ENCODE data around the gene DRD4.
"Not testable (repeated sequence)": the region's sequence is repeated elsewhere in the genome, so short reads cannot be mapped to it uniquely, and the experiment has no call there.

DRD4 gene

DNA sequence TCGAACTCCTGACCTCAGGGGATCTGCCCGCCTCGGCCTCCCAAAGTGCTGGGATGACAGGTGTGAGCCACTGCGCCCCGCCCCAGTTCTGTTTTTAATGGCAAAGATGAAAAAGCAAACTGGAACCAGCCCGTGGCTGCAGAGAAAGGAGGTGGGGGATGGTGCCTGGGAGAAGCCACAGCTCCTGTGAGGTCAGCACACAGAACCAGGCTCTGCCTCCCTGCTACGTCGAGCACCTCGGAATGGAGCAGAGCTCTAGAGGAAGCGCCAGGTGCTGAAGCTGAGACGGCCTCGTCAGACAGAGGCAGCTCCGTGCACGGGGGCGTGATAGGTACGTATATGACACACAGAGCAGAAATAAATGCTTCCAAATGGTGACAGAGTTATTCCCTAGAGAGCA, 8.5 kb downstream of the DRD4 start:
- DNase-seq = no peak

DNA sequence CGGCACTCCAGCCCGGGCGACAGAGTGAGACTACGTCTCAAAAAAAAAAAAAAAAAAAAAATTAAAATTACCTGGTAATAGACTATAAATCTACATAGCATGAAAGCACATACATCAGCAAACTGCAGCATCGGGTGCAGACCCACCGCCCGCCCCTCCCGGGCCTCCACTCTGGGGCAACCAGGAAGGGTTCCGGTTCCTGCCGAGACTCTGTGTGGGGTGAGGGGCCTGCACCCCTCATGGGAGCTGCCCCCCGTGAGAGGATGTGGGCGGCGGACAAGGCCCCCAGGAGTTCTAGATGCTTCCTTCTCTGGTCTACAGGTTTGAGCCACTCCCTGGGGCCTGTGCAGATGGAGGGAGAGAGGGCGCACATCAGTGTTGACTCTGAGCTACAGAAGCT, 9.1 kb downstream of the DRD4 start:
- no peak for DNase-seq

DNA sequence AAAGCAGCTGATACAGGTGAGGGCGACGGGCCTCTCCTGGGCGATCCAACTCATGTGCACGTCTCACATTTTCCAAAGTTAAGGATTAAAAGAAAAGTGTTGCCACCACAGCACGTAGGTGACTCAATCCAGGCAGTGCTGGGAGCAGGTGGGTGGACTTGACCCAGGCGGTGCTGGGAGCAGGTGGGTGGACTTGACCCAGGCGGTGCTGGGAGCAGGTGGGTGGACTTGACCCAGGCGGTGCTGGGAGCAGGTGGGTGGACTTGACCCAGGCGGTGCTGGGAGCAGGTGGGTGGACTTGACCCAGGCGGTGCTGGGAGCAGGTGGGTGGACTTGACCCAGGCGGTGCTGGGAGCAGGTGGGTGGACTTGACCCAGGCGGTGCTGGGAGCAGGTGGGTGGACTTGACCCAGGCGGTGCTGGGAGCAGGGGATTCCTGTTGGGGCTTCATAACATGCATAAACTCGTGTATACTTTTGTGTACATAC, 10.6 kb downstream of the DRD4 start:
- not testable (repeated sequence) for DNase-seq

DNA sequence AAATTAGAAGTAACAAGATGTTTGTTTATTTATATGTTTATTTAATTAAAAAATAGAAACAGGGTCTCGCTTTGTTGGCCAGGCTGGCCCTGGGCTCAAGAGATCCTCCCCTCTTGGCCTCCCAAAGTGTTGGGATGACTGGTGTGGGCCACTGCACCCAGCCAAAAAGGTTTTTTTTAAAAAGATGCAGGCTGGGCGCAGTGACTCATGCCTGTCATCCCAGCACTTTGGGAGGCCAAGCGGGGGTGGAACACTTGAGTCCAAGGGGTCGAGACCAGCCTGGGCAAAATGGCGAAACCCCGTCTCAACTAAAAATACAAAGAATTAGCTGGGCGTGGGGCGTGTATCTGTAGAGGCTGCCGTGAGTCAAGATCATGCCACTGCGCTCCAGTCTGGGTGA, 13.4 kb downstream of the DRD4 start:
- no peak for DNase-seq

DNA sequence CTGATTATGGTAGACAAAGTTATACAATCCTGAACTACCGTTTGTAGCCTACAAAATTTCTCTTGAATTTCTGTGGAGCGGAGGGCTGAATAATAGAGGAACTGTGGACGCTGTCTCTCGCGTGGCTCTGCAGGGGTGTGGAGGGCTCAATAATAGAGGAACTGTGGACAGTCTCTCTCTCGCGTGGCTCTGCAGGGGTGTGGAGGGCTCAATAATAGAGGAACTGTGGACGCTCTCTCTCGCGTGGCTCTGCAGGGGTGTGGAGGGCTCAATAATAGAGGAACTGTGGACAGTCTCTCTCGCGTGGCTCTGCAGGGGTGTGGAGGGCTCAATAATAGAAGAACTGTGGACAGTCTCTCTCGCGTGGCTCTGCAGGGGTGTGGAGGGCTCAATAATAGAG, 16.1 kb downstream of the DRD4 start:
- DNase-seq = not testable (repeated sequence)

DNA sequence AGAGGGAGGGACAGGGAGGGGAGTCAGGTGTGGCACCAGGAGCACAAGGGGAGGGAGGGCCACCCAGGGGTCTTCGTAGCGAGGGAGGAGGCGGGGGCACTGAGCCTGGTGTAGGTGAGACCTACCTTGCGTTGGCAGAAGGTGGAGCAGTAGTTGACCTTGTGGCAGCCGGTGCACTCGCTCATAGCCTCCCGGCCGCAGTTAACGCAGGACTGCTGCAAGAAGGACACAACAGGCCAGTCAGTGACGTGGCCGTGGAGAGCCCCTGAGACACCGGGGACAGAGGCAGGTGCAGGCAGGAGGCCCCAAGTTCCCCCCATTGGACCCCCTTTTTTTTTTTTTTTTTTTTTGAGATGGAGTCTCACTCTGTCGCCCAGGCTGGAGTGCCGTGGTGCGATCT, 16.8 kb downstream of the DRD4 start:
- DNase-seq = no peak

DNA sequence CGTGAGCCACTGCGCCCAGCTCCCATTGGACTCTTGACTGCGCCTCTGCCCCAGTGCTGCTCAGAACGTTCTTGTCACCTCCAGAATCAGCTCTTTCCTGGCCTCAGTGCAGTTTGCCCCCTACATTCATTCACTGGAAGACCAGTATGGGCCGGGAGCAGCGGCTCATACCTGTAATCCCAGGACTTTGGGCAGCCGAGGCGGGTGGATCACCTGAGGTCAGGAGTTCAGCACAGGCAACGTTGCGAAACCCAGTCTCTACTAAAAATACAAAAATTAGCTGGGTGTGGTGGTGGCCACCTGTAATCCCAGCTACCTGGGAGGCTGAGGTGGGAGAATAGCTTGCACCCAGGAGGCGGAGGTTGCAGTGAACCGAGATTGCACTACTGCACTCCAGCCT, 17.4 kb downstream of the DRD4 start:
- not testable (repeated sequence) for DNase-seq

DNA sequence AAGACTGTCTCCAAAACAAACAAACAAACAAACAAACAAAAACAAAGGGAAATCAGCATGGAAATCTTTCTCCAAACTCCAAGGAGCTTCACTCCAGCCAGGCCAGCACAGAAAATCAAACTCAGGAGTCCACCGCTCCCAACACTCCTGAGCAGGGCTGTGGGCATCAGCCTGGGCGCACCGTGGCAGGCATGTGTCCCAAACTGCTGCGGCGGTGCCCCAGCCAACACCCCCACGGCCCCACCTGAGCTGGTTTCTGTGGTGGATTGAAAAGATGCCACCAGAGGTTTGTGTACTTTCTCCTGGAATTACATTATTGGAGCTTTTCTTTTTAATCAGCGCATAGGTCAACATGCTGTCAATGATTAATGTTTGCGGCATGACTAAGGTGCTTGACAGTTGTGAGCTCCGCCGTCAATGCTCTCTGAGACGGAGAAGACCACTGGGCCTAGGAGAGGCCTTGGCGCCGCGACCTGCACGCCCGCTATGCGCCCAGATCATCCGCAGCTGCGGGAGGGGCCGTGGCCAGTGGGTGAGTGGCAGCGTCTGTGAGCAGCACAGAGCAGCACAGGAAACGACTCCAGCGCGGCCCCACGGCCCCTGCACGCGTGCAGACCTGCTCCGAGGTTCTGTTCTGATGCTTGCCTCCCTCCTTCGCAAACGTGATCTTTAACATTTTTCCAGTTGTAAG, 18.1 kb downstream of the DRD4 start:
- no peak for DNase-seq

DNA sequence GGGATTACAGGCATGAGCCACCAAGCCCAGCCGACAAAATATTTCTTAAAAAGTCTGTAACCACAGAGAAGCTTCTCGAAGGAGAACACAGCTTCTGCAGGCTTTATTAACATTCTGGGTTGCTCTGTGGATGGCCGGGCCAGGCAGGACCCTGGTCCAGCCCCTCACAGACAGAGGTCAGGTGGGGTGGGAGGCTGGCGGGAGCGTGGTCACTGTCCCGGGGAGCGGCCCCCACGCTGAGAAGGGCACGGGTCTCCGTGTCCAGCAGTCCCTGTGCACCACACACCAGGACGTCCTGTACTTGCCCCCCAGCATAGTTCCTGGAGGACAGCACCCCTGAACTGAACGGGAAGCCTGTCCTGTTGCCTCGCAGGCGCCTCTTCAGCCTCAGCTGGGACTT, 19.4 kb downstream of the DRD4 start:
- DNase-seq = no peak

DNA sequence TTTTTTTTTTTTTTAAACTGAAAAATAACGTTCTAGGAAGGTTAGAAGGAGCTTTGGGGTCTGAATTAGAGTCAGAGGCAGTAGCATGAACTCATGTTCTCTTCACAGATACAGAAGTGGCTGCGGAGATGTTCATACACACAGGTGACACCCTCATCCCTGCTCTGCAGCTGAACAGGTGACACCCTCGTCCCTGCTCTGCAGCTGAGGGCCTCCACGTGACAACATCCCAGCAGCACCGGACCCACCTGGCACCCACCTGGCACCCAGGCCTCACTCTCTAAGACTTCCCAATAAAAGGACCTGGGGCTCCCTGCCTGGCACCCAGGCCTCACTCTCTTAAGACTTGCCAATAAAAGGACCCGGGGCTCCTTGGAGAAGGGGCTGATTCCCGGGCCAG, 19.8 kb downstream of the DRD4 start:
- DNase-seq = no peak

DNA sequence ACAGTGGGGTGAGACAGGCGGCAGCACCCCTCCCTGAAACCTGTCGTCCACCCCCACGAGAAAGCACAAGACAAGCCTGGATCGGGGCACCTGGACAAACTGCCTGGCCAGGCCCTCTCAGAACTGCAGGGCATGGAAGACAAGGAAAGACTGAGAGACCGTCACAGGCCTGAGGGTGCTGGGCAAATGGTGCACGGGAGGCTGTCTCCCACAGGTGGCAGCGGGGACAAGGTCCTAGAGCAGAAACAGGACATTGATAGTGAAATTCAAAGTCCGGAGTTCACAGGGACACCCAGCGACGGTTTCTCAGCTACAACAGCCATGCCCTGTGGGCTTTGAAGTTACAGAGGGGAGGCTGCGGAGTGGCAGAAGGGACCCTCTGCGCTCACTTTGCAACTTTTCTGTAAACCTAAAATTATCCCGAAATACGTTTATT, 20.6 kb downstream of the DRD4 start:
- DNase-seq = no peak

DNA sequence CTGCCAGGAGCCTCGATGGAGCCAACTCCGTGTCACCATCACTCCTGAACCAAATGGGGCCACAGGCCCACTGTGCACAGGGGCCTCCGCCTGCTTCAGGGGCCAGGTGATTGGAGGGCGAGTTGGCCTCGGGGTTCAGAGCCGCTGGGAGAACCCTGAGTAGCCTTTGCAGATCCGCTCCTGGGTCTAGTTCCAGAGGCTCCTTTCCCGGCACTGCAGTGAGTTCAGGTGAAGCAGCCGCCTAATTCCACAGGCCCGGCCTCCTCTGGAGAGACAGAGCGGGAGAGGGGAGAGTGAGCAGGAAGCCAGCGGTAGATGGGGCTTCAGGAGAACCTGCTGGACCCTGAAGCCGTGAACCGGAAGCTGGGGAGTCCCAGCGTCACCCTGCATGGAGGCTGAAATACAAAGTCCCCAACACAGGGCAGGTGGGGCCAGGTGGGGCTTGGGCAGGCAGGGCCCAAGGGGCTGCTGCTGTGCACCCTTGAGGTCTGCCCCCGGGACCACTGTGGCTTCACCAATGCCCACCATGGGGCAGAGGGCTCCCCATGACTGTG, 22.5 kb downstream of the DRD4 start:
- DNase-seq = no peak

DNA sequence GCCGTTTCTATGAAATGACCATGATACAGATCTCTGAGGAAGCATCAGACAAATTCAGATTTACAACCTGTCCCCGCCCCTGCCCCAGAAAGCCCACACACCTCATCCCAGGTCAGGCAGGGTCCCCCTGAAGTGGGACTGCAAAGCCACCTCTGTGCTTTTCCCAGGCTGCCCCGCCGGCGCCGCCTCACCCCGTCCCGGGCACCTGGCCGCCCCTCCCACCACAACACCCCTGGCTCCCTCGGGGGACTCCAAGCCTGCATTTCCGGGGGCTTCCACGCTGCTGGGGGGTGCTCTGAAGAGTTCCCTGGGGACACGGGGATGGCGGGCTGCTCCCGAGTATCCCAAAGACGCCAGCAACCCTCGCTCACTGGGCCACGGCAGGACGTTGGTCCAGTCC, 23.2 kb downstream of the DRD4 start:
- DNase-seq = no peak

DNA sequence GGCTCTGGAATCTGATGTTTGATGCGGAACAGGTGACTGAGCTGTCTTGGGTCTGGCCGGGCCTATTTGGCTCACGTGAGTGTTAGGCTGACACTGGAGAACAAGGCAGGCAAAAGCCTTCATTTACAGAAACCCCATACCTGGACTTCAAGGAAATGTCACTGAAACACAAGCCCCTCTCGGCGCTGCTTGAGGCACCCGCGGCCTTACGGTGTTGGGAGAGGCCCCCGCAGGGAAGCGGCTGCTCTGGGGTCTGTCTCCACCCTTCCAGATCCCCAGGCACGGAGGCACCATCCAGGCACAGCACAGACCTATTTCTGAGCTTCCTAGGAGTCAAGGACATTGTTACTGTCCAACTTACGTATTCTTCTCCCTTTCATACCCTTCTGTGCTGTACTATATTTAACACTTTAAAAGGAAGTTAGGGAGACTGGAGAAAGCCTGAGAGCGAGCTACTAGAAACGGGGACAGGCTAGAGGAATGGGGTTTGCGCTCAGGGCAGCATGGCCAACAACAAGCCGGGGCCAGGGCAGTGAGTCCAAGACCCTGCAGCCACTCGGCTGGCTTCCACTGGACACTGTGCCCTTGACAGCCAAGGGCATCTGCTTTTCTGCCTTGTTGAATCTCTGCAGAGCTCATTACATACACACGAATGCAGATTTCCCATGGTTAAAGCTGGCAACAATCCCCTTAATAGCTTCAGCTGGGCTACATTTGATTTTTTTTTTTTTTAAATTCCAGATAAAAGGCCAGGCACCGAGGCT, 23.8 kb downstream of the DRD4 start:
- DNase-seq = no peak

DNA sequence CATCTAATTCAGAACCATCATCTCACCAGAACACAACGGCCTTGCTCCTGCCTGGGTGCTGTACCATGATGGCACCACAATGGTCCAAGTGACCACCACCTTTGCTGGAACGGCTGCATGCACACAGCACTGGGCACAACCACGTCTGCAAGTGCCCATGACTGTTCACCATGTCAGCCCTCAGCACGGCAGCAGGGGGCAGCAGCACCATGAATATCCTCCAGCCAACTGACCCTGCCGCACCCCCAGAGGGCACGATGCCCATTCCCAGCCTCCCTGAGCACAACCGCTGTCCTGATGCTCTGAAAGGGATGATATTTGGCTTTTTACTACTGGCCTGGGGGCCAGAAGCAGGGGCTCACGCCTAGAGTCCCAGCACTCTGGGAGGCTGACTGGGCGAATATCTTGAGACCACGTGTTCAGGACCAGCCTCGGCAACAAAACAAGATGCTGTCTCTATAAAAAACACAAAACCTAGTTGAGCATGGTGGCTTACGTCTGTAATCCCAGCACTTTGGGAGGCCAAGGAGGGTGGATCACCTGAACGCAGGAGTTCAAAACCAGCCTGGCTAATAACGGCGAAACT, 25.7 kb downstream of the DRD4 start:
- DNase-seq = no peak

DNA sequence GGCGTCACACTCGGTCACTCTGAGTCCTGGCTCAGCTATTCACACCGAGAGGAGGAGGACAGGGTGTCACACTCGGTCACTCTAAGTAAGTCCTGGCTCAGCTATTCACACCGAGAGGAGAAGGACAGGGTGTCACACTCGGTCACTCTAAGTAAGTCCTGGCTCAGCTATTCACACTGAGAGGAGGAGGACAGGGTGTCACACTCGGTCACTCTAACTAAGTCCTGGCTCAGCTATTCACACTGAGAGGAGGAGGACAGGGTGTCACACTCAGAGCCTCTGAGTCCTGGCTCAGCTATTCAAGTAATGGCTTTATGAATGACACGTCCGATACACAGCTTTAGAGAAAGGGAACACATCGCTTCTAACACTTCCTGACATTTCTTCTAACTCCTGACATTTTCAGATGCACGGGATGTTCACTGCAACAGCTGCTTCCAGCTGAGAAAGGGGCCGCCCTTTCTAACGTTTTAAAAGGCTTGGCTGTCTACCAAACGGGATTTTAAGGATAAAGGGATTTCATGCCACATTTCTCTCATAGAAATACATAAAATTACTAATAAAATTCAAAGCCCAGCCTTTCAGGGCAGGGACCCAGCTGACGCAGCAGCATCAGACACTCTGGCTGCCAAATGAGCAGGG, 28.1 kb downstream of the DRD4 start:
- DNase-seq = no peak

DNA sequence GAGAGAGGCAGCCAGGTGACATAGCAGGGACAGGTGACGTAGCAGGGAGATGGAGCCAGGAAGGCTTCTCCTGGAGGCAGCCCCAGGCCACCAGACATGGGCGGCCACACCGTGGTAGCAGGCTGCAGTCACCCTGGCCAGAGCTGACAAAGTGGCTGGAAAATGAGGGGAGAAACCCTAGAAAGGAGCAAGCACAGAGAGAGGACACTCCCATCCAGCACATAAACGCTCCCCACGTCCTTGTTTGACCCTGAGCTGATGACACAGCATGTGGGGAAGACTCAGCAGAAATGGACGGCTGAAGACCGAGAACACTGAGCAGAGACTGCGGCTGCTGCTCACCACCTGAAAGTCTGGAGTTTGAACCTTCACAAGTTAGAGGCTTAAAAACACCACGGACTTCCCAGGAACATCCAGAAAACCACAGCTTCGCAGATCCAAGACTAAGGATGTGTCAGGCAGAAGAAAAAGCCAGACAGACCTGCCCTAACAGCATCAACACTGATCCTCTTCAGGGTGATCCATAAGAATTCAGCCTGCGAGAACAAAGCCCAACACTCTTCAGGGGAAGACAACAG, 28.7 kb downstream of the DRD4 start:
- no peak for DNase-seq

DNA sequence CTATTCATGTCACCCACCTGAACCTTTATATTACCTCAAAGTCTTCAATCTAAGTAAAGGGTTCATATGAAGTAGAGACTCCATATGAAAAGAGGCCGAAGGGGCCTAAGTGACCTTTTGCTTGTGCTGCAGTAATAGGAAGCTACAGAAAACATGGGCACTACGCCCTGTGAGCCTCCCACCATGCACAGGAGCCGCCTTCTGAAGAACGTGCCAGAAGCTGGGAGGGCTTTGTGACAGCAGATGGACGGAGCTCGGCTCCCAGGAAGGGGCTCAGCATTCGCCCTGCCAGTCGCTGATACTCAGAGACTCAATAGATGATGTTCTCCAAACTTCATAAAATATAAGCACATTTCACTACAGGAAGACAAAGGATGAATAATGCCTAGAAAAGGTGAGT, 36.8 kb downstream of the DRD4 start:
- DNase-seq = no peak

DNA sequence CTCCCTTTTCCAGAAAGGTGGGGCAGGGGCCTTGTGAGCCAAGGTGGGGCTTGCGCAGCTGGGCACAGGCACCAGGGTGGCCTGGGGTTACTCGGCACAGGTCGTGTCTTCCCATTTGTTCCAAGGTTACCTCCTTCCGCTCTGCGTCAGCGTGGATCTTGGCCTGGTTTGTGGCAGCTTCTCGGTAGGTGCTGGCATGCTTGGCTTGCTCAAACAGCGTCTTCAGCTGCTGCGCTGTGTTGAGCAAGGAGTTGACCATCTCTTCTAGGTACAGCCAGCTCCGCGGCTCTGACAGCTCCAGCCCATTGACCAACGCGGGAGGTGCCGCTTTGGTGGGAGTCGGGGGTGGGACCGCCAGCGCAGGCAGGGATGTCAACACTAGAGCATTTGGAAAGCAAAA, 37.3 kb downstream of the DRD4 start:
- DNase-seq = no peak

DNA sequence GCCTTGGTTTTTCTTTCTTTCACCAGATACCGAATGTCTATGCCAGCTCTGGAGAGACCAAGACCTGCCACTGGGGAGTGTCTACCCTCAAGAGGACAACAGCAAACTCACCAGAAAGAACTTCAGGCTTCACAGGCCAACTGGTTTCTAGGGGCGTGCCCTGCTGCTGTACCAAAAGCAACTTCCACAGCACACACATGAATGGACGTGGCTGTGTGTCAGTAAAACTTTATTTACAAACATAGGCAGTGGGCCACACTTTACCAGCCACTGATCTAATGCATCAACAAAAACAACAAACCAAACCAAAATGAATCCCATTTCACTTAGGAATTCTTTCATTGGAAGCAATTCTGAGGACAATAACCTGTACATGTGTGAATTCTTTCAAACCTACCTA, 41.2 kb downstream of the DRD4 start:
- no peak for DNase-seq

DNA sequence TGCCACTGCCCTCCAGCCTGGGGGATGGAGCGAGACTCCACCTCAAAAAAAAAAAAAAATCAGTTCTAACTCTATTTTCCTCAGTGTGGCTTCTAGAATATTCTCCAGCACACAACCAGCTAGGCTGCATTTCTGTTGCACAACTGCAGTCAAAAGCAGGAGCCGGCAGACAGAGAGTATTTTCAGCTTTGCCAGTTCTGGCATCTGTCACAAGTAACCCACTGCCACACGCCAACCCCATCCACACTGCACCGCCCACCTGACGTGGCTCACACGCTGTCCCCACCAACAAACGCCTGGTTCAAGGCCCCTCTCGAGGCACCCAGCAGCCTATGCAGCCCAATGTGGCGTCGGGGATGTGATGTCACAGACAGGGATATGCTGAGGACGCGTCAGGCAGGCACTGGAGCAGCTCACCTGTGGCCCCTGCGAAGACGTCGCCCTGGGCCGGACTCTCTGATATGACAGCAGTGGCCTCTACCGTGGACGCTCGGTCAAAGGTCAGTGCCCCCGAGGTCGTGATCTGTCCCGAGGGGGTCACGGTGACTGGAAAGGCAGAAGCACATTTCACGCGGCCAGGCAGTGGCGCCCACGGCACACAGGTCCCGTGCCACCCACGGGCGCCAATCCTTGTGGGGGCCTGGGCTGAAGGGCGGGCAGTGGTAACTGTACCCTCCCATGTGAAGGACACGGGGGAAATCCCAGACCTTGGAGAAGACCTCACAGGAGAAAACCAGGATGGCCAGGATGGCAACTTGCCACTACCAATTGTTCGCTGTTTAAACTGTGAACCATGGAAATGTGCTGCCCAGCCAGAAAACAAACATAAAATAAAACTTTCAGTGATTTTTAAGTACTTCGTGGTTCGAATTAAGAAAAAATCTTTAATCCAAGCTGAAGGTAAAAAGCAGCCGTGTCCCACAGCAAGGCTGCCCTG, 42.5 kb downstream of the DRD4 start:
- no peak for DNase-seq

DNA sequence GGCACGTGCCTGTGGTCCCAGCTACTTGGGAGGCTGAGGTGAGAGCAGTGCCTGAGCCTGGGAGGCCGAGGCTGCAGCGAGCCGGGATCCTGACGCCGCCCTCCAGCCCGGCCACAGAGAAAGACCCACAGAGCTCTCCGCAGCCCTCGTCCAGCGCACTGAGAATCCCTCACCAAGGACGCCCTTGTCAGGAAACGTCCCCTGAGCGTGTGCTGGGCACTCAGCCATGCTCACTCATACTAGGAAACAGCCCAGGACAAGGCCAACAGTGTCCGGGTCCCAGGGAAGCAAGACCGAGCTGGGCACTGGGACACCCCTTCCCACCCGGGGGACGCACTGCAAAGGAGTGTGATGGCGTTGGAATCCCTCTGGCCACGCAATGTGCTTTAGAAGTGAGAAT, 43.4 kb downstream of the DRD4 start:
- DNase-seq = no peak
